Caco-2 (cell line): Measurements from ENCODE around the gene CPEB1. TPM values are rescaled to one million over a fixed set of nuclear protein-coding genes. Genes with fewer than 3 reads are reported as not detected.

Experiments
- total RNA-seq: library from RNA; stranded (reverse); gene quantifications from 2 replicates; pipeline ENCODE4 v1.2.3, GENCODE V29; 2022

CPEB1 gene
- total RNA-seq, 1 experiment from 2014 or later = 0.82 TPM

Other genes starting within 250 kb of the CPEB1 start
- 3.6 and 4.1 TPM in 2 replicates for gene GOLGA6L9, start 217.5 kb downstream of the CPEB1 start, total RNA-seq
- 1,992 and 2,047 TPM in 2 replicates for gene RPS17, start 106.9 kb downstream of the CPEB1 start, total RNA-seq
- 0.37 and 0.82 TPM in 2 replicates for gene AP3B2, start 62.5 kb upstream of the CPEB1 start, total RNA-seq
- not detected in 2 replicates for gene FSD2, start 158.7 kb upstream of the CPEB1 start, total RNA-seq
- 7.4 and 7.8 TPM in 2 replicates for gene WHAMM, start 162.3 kb upstream of the CPEB1 start, total RNA-seq